A549 treated with AZD9567 at 1 μM for 4 hours (cell line): ENCODE results near the gene APH1A. TPM values are rescaled to one million over a fixed set of nuclear protein-coding genes. Genes with fewer than 3 reads are reported as not detected.

ENCODE experiments used
- total RNA-seq: library from RNA; stranded (reverse); fragments of 200-300 nt; extraction: Qiagen RNA extraction; gene quantifications from 5 replicates; pipeline ENCODE4 v1.2.3, GENCODE V29; 2022; ENCODE audit not compliant: insufficient read depth

Gene APH1A
- total RNA-seq = 128 to 141 TPM (median 136 TPM) in 5 replicates

GRCh38 chr1:150268705-150269403 lies at the start of gene APH1A:
APH1A (minus strand) TSS chr1:150269016; CDS start chr1:150268810, 206 bp downstream.

DNA sequence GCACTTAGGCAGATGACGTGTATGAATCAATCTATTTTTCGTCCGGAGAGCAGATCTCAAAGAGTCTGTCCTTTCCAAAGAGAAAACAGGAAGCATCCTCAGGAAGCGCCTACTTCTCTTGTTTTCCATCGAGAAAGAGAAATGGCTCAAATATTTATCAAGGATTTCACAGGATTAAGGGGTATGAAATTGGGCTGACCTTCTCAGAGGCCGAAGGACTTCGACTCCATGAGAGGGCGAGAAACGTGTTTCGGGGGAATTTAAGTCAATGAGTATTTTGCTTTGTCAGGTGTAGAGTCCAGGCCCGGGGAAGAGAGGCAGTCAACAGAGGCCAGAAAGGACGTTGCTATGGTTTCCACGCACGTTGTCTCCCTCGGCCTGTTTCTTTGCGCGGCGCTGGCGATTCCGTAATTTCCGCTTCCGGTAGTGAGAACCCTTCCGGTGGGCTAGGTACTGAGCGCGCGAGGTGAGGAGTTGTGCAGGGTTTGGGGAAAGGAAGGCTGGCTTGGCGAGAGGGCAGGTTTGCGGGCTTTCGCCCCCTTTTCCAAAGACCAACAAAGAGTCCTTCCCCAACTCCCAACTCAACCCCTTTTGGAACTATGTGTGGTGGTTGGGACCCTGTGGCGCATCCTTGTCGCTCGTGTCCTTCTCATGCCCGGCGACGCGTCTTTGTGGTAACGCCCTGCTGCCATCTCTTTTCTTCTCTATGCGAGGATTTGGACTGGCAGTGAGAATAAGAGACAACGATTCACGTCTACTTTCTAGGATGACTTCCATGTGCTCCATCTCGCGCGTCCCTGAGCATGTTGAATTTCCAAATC lies 24.8 kb upstream of the APH1A start, which contains the start of gene MRPS21:
Gene MRPS21 (plus strand): TSS at position 429 of the 821 bp plus-strand sequence. CDS start 506 bp downstream, outside the sequence.

DNA sequence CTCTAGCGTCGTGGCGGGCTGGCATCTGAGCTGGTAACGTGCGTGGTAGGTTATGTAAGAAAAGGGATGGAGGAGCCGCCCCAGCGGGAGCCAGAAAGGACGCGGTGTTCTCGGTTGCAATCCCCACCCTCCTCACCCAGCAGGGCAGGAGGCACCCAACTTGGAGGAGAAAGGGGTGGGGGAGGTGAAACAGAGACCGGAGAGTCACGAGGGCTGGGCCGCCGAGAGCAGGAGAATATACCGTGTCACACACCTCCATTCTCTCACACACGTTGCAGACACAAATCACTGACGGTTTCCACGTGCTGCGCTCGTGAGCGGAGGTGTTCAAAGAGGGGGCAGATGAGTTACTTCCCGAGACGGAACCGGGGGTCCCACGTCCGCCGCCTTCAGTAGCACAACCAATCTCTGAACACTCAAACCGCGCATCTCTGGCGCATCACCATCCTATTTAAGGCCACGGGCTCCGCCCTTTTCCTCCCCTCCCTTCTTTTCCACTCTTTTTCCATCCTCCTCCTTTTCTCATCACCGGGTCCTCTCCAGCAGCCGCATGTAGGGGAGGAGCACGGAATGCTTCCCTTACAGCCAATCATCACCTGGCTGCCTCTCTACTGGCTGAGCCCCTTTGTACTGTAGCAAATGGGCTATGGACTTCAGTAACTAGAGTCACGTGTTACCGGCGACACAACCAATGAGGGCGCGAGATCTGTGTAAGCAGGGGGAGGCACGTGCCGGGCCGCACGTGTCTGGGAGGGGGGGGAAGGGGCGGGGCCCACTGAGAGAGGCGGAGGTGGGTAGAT lies 13.1 kb upstream of the APH1A start, which contains the start of gene CIART:
Gene CIART (plus strand): TSS at position 797 of the 800 bp plus-strand sequence. CDS start 714 bp downstream, outside the sequence.

DNA sequence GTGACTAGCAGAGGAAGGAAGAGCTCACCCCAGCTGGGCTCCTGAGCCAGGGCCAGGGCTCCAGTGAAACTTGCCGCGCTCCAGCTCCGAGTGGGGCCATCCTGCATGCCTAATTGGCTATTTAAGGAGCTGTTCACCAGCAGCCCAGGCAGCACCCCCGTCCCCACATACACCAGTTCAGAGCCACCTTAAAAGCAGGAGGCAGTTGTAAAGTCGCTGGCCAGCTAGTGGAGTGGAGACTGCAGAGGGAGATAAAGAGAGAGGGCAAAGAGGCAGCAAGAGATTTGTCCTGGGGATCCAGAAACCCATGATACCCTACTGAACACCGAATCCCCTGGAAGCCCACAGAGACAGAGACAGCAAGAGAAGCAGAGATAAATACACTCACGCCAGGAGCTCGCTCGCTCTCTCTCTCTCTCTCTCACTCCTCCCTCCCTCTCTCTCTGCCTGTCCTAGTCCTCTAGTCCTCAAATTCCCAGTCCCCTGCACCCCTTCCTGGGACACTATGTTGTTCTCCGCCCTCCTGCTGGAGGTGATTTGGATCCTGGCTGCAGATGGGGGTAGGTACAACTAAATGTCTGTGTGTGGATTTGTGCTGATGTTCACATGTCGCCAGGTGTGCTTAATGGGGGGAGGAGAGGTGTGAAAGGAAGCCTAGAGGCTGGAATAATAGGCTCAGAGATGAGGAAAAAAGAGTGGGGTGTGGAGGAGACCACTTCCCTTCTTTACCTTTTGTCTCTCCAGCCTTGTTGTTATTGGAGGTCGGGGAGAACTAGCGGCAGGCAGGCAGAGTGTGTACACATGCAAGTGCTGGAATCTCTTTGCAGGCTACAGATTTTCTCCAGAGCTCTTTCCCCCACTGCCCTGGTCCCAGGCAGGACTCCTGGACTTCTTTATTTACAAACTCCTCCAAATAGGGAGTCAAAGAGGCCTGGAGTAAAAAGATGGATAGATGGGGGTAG lies 10.9 kb downstream of the APH1A start, which contains the start of gene CA14:
Gene CA14 (plus strand): TSS at position 151 of the 962 bp plus-strand sequence. CDS start 355 bp downstream, at position 506.

DNA sequence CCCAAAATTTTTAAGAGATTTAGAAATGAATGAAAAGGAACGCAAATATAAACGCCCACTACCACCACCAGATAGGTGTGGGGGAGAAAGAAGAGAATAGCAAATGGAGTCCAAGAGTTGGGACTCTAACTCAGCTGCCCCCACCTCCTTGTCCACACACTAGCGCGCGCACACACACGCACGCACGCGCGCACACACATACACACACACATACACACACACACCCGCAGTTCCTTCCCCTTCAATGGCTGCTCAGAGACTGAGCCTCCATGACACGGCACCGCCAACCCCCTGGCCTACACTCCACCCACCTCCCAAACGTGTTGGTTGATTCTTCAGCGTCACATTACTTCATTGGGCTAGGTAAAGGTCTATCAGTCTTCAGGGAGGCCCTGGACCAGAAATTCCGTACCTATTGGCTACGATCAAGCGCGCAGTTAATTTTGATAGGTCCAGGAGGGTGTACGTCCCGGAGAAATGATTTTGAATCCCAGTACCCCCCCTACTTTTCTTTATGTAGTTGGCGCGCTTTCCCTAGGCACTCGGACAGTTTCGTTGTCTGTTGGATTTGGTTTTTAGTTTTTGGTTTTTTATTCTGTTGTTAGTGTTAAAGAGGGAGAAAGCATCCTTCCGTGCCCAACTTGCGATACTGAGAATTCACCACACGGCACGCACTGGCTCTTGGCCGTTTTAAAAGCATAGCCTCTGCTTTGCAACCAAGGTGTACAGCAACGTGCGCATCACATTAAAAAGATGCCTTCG lies 32.8 kb downstream of the APH1A start, which contains the start of gene ANP32E:
Gene ANP32E (minus strand): TSS at position 261 of the 762 bp plus-strand sequence. CDS start 326 bp downstream, outside the sequence.

Other genes starting within 250 kb of the APH1A start
- gene VPS45, start 201.2 kb downstream of the APH1A start, total RNA-seq = 15.0 to 18.1 TPM (median 15.7 TPM) in 5 replicates
- gene PLEKHO1, start 119.1 kb downstream of the APH1A start, total RNA-seq = 5.6 to 14.8 TPM (median 6.7 TPM) in 5 replicates
- 32.5 to 53.6 TPM (median 39.1 TPM) in 5 replicates for gene ANP32E, start 32.9 kb downstream of the APH1A start, total RNA-seq
- not detected in 5 replicates for gene CA14, start 11.2 kb downstream of the APH1A start, total RNA-seq
- gene C1orf54, start 3.8 kb upstream of the APH1A start, total RNA-seq = 0.13 to 0.38 TPM (median 0.21 TPM) in 4 of 5 replicates, not detected in the other
- gene CIART, start 13.5 kb upstream of the APH1A start, total RNA-seq = 0.88 to 1.3 TPM (median 1.1 TPM) in 4 of 5 replicates, not detected in the other
- gene MRPS21, start 24.8 kb upstream of the APH1A start, total RNA-seq = 74.5 to 90.1 TPM (median 86.5 TPM) in 5 replicates
- 50.6 to 55.1 TPM (median 53.5 TPM) in 5 replicates for gene PRPF3, start 52.5 kb upstream of the APH1A start, total RNA-seq
- 13.0 to 13.3 TPM (median 13.1 TPM) in 5 replicates for gene RPRD2, start 95.1 kb upstream of the APH1A start, total RNA-seq
- 18.0 to 22.2 TPM (median 20.4 TPM) in 5 replicates for gene TARS2, start 218.4 kb upstream of the APH1A start, total RNA-seq
- gene ECM1, start 239.1 kb upstream of the APH1A start, total RNA-seq = 1.6 to 4.9 TPM (median 2.1 TPM) in 5 replicates
- gene FALEC, start 246.7 kb upstream of the APH1A start, total RNA-seq = 0.17 to 0.22 TPM in 2 of 5 replicates, not detected in the others